Suprapubic skin (tissue), 4 donors: Measurements from ENCODE around the gene BBS1. TPM values are rescaled to one million over a fixed set of nuclear protein-coding genes. Genes with fewer than 3 reads are reported as not detected.

Experiments used
- DNase-seq, 2 donors: peaks; one replicate each; pipeline ENCODE4 v3.0.0-alpha.2; 2019; ENCODE audit warnings: low spot score in 2 of 2
- H3K27ac ChIP-seq: fragments of 200-600 bp; sonication (generic); one replicate; pipeline ENCODE4 v1.5.1; 2019
- H3K27me3 ChIP-seq: fragments of 200-600 bp; sonication (generic); one replicate; pipeline ENCODE4 v1.5.1; 2019
- H3K36me3 ChIP-seq: fragments of 200-600 bp; sonication (generic); one replicate; pipeline ENCODE4 v1.5.1; 2019
- H3K4me1 ChIP-seq: fragments of 200-600 bp; sonication (generic); one replicate; pipeline ENCODE4 v1.5.1; 2019
- H3K4me3 ChIP-seq: fragments of 200-600 bp; sonication (generic); one replicate; pipeline ENCODE4 v1.5.1; 2019; ENCODE audit warnings: mild to moderate bottlenecking
- H3K9me3 ChIP-seq: fragments of 200-600 bp; sonication (generic); one replicate; pipeline ENCODE4 v1.5.1; 2019
- EP300 ChIP-seq: sonication (generic); formaldehyde crosslinking; IDR thresholded peaks from one replicate; pipeline ENCODE4 v1.6.1; 2017; ENCODE audit warnings: antibody characterized with exemption
- POLR2A ChIP-seq, 2 donors: fragments of 450-650 bp; IDR thresholded peaks; one replicate each; pipeline ENCODE4 v1.6.1; 2017; ENCODE audit warnings: antibody characterized with exemption in 2 of 2, mild to moderate bottlenecking in 2 of 2, moderate library complexity in 2 of 2
- POLR2AphosphoS5 ChIP-seq, 3 donors: sonication (generic); formaldehyde crosslinking; IDR thresholded peaks; one replicate each; pipeline ENCODE4 v1.6.1; 2017; ENCODE audit warnings: antibody characterized with exemption in 3 of 3
- WGBS: methylation state at CpG from one replicate; pipeline ENCODE4 v1.1.5; 2018; 5-methylcytosine and 5-hydroxymethylcytosine counted together
- total RNA-seq, 4 donors: library from RNA; depleted of rRNA; stranded (reverse); fragments of >200 nt; gene quantifications; one replicate each; pipeline ENCODE4 v1.1.0, GENCODE V29; 2016
- TF ChIP-seq, protein P1 (sequence below), 2 donors: fragments of 200-600 bp in 1 of 2; fragments of 450-650 bp in 1 of 2; sonication (generic) in 1 of 2; IDR thresholded peaks; one replicate each; pipeline ENCODE4 v1.5.1; 2016 to 2019; ENCODE audit warnings: antibody characterized with exemption in 2 of 2, mild to moderate bottlenecking in 1 of 2, moderate library complexity in 1 of 2

BBS1 gene
- total RNA-seq, 4 donors from 2014 or later = 35.5 to 85.2 (median 57.0) TPM

DNA sequence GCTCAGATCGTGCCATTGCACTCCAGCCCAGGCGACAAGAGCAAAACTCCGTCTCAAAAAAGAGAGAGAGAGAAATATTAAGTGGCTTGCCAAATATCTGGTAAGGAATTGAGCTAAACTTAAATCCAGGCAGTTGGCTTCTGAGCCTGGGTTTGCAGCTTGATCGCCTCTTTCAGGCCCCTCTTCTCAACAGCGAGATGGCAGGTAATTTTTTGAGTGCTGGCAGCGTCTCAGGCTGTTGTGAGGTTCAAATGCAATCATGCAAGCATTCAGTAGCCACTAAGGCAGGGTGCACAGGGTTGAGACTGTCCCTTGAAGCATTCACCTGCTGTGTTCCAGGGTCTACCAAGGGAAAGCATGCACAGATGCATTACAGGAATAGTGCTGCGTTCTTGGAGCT is 58.6 kb downstream of the BBS1 start:
- H3K27ac ChIP-seq = no peak overlapping the region
- no peak for TF ChIP-seq POLR2A (IDR thresholded peaks at IDR 0.05)
- no peak for TF ChIP-seq EP300
- TF ChIP-seq, protein P1, sequence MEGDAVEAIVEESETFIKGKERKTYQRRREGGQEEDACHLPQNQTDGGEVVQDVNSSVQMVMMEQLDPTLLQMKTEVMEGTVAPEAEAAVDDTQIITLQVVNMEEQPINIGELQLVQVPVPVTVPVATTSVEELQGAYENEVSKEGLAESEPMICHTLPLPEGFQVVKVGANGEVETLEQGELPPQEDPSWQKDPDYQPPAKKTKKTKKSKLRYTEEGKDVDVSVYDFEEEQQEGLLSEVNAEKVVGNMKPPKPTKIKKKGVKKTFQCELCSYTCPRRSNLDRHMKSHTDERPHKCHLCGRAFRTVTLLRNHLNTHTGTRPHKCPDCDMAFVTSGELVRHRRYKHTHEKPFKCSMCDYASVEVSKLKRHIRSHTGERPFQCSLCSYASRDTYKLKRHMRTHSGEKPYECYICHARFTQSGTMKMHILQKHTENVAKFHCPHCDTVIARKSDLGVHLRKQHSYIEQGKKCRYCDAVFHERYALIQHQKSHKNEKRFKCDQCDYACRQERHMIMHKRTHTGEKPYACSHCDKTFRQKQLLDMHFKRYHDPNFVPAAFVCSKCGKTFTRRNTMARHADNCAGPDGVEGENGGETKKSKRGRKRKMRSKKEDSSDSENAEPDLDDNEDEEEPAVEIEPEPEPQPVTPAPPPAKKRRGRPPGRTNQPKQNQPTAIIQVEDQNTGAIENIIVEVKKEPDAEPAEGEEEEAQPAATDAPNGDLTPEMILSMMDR (IDR thresholded peaks at IDR 0.05) = no peak
- TF ChIP-seq POLR2AphosphoS5 (IDR thresholded peaks at IDR 0.05) = no peak
- peaks cover 20% of the 10 kb centered on the region for H3K4me1 ChIP-seq
- H3K9me3 ChIP-seq = no peaks in the 10 kb centered on the region
- H3K4me3 ChIP-seq = no peak overlapping the region
- DNase-seq = no peak
- no peaks in the 10 kb centered on the region for H3K27me3 ChIP-seq
- H3K36me3 ChIP-seq = peaks cover 22% of the 10 kb centered on the region
- 82% methylated on average over 7 of the region's 7 CpGs for WGBS

DNA sequence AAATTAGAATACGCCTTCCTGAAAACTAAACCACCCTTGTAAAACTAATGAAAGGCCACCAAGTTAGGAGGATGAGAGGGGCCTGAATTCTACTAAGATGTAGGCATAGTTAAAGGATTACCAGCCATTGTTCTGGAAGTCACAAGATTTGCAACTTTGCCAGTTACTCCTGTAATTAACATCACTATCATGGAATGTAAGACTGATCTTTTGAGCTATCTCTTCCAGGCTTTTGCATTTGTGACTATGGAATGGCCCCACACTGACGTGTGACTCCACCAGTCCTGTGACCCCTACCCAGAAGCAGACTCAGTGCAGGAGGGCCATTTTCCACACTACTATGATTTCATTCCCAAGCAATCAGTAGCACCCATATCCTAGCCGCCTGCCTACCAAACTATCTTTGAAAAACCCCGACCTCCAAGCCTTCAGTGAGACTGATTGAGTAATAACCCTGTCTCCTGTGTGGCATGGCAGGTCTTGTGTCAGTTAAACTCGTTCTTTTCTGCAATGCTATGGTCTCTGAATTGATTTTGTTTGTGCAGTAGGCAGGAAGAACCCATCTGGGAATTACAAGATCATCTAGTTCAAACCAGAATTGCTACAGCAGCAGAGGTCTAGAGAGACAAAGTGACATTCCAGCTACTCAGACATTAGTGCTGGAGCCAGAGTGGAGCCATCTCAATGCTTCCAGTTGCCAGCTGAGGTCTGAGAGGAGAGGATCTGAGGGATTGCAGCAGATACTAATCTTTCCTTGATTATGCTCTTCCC is 59.8 kb downstream of the BBS1 start:
- TF ChIP-seq POLR2A (IDR thresholded peaks at IDR 0.05) (no peak), POLR2AphosphoS5 (IDR thresholded peaks at IDR 0.05) (no peak), EP300 (no peak)
- TF ChIP-seq, protein P1 (IDR thresholded peaks at IDR 0.05) = no peak
- no peak overlapping the region for H3K27ac ChIP-seq
- H3K4me1 ChIP-seq = peaks cover 20% of the 10 kb centered on the region
- DNase-seq = no peak
- H3K9me3 ChIP-seq = no peaks in the 10 kb centered on the region
- no peak overlapping the region for H3K4me3 ChIP-seq
- 69% methylated on average over 5 of the region's 5 CpGs for WGBS
- H3K27me3 ChIP-seq = no peaks in the 10 kb centered on the region
- peaks cover 10% of the 10 kb centered on the region for H3K36me3 ChIP-seq

DNA sequence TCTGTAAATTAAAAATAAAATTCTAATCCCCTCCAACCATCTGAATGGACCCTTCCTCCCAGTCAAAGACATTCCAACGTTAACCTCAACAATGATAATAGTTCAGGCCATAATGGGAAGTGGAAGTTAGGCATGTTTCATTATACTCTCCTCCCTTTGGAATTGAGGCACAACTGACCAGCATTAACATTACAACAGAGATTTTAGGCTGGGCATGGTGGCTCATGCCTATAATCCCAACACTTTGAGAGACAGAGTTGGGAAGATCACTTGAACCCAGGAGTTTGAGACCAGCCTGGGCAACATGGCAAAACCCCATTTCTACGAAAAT is 60.4 kb downstream of the BBS1 start:
- Histone ChIP-seq H3K36me3 (peaks cover 5% of the 10 kb centered on the region), H3K4me1 (peaks cover 20% of the 10 kb centered on the region), H3K4me3 (no peak overlapping the region), H3K27me3 (no peaks in the 10 kb centered on the region), H3K27ac (no peak overlapping the region), H3K9me3 (no peaks in the 10 kb centered on the region)
- no peak for TF ChIP-seq EP300
- TF ChIP-seq, protein P1 (IDR thresholded peaks at IDR 0.05) = no peak
- TF ChIP-seq POLR2A (IDR thresholded peaks at IDR 0.05) = no peak
- no peak for TF ChIP-seq POLR2AphosphoS5 (IDR thresholded peaks at IDR 0.05)
- no peak for DNase-seq
- 76% methylated on average over 2 of the region's 2 CpGs for WGBS

DNA sequence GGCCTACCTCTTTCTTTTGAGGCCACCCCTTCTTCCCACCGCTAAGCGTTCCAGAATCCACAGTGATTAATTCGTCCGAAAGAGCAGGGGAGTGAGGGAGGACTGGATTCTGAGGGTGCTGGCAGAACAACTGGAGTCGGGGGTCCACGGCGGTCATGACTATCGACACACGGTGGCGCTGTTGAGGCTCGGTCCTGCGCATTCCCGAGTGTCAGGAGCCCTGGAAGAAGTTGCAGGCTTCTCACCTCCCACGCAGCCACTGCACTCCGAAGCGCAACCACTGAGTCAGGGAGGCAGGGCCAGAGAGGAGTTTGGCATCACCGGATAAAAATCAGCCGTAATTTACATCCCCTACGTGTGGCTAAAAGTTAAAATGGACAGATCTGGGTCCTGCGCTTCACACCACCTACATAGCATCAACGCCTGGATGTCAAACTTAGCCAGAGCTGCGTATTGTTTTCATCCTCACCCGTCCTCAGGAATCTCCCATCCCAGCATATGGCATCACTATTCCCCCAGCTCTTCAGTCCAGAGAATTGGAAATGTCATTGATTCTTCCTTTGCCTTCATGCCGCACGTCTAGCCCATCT is 68.7 kb downstream of the BBS1 start:
- peak; percentile 87 to 91 for DNase-seq
- H3K9me3 ChIP-seq = no peaks in the 10 kb centered on the region
- no peaks in the 10 kb centered on the region for H3K36me3 ChIP-seq
- H3K4me1 ChIP-seq = peaks cover 6% of the 10 kb centered on the region
- no peak for TF ChIP-seq POLR2A (IDR thresholded peaks at IDR 0.05)
- TF ChIP-seq, protein P1 (IDR thresholded peaks at IDR 0.05) = peak; percentile 77 to 81
- no peak overlapping the region for H3K27ac ChIP-seq
- no peaks in the 10 kb centered on the region for H3K27me3 ChIP-seq
- WGBS = 18% methylated on average over 25 of the region's 25 CpGs
- H3K4me3 ChIP-seq = no peak overlapping the region

DNA sequence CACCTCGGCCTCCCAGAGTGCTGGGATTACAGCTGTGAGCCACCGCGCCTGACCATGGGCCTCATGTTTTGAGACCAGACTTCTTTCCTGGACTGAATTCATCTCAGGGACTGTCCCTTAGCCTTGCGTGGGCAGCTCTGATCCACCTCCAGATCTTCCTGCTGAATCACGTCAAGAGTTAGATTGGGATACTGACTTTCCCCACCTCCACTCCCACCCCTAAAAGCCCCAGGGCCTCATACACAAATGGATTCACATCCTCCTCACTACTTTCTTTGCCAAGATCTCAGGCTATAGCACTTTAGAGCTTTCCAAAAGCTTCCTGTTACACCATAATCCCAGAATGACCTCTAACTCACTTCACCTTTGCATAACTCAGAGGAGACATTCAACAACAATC is 70.4 kb downstream of the BBS1 start:
- Histone ChIP-seq H3K27me3 (no peaks in the 10 kb centered on the region), H3K4me1 (peaks cover 6% of the 10 kb centered on the region), H3K9me3 (no peaks in the 10 kb centered on the region), H3K27ac (no peak overlapping the region), H3K4me3 (no peak overlapping the region), H3K36me3 (no peaks in the 10 kb centered on the region)
- TF ChIP-seq POLR2A (IDR thresholded peaks at IDR 0.05) = no peak
- DNase-seq = no peak
- whole genome bisulfite sequencing = 80% methylated on average over 5 of the region's 5 CpGs
